Fibroblast of mammary gland (primary cell): Measurements from ENCODE around the gene BAIAP2.
"Not testable (repeated sequence)": the region's sequence is repeated elsewhere in the genome, so short reads cannot be mapped to it uniquely, and the experiment has no call there.

Experiments used
- DNase-seq: peaks from one replicate; pipeline ENCODE4 v3.0.0-alpha.2; 2010; ENCODE audit warnings: low read depth
- H3K4me3 ChIP-seq: 2 replicates; pipeline ENCODE4 v1.5.1; 2011; ENCODE audit warnings: low read depth, mild to moderate bottlenecking, low read length, moderate library complexity; ENCODE audit not compliant: control insufficient read depth
- TF ChIP-seq, protein P1 (sequence below): conservative IDR thresholded peaks from 2 replicates; pipeline ENCODE4 v1.5.1; 2011; ENCODE audit warnings: low read depth, low read length, inconsistent platforms; ENCODE audit not compliant: control insufficient read depth, insufficient read depth

The BAIAP2 gene

DNA sequence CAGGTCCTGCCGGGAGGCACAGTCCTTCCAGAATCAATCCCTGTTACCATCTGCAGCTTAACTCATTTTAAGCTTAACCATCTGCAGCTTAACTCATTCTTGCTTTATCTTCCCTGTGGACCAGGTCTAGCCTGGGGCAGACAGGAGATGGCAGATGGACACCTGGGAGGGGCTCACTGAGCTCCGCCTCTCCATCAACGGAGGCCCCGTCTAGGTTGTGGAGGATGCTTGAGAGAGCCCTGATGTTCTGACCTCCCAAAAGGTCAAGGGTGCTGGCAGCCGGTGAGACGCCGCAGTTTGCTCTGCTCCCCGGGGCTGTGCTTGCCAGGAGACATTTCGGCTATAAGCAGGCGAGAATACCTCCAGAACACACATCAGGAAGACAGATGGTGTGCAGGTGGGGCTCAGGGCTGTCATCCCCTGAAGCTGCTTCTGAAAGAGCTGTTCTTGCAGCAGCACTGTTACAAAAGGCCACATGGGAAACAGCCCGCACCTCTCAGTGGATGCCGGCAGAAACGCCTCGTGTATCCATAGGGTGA lies 41.3 kb downstream of the BAIAP2 start:
- no peak overlapping the region for H3K4me3 ChIP-seq
- TF ChIP-seq, protein P1, sequence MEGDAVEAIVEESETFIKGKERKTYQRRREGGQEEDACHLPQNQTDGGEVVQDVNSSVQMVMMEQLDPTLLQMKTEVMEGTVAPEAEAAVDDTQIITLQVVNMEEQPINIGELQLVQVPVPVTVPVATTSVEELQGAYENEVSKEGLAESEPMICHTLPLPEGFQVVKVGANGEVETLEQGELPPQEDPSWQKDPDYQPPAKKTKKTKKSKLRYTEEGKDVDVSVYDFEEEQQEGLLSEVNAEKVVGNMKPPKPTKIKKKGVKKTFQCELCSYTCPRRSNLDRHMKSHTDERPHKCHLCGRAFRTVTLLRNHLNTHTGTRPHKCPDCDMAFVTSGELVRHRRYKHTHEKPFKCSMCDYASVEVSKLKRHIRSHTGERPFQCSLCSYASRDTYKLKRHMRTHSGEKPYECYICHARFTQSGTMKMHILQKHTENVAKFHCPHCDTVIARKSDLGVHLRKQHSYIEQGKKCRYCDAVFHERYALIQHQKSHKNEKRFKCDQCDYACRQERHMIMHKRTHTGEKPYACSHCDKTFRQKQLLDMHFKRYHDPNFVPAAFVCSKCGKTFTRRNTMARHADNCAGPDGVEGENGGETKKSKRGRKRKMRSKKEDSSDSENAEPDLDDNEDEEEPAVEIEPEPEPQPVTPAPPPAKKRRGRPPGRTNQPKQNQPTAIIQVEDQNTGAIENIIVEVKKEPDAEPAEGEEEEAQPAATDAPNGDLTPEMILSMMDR, result no peak
- DNase-seq, result no peak

DNA sequence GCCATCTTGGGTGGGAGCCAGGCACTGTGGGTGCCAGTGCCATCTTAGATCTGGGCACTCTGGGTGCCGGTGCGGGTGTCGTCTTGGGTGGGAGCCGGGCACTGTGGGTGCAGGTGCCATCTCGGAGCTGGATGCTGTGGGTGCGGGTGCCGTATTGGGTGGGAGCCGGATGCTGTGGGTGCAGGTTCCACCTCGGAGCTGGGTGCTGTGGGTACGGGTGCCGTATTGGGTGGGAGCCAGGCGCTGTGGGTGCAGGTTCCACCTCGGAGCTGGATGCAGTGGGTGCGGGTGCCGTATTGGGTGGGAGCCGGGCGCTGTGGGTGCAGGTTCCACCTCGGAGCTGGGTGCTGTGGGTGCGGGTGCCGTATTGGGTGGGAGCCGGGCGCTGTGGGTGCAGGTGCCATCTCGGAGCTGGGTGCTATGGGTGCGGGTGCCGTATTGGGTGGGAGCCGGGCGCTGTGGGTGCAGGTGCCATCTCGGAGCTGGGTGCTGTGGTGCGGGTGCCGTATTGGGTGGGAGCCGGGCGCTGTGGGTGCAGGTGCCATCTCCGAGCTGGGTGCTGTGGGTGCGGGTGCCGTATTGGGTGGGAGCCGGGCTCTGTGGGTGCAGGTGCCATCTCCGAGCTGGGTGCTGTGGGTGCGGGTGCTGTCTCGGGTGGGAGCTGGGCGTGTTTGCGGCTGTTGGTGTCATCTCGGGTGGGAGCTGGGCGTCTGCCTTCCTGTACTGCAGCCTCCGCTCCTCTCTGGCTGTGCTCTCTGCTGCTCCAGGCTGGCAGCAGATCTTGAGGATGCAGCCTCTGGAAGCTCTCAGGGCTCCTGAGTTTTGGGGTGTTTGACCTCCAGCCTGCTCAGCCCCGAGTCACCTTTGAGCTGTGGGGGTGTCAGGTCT lies 43.3 kb downstream of the BAIAP2 start:
- not testable (repeated sequence) for DNase-seq, H3K4me3 ChIP-seq

- DNase-seq, result no peak
- TF ChIP-seq, protein P1, result no peak
- no peak overlapping the region for H3K4me3 ChIP-seq
Observed at GRCh38 chr17:81080019-81080418, 45.1 kb downstream of the BAIAP2 start.

- H3K4me3 ChIP-seq, result no peak overlapping the region
- no peak for DNase-seq
- TF ChIP-seq, protein P1, result no peak
Observed at GRCh38 chr17:81081222-81082176, 46.5 kb downstream of the BAIAP2 start.

DNA sequence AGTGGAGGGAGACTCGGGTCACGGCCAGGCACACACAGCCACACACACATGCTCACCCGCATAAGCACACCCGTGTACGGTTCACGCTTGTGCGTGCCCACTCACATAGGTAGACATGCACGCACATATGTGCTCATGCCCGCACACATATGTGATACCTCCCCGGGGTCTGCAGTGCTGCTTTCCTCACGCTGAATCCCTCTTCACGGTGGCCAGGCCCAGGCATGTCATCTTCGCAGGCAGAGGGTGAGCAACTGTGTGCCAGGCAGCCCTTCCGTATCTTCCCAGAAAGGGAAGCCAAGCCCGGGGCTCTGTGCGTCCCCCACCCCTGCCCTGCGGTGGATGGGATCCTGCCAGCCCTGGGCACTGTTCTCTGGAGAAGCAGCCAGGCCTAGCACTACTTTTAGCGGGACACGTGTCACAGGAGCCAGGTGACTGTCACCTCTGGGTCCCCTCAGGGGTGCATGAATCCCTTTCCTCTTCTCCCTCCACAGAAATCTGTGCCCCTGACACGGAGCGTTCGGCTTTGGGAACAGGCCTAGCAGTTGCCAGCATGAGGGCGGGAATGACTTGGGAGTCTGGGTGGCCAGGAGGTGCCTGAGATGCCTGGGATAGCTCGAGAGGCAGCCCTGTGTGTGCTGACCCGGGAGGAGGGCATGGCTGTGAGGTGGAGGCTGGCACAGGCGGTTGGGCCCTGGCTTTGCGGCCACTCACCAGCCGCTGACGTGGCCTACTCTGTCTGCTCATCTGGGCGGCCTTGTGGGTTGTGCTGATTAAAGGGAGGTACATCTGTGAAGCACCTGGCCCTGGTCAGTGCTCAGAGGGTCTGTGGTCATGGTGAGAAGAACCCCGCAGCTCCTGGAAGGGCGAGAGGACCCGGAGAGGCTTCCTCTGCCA lies 47.5 kb downstream of the BAIAP2 start:
- no peak for DNase-seq
- H3K4me3 ChIP-seq, result no peak overlapping the region
- TF ChIP-seq, protein P1, result no peak

DNA sequence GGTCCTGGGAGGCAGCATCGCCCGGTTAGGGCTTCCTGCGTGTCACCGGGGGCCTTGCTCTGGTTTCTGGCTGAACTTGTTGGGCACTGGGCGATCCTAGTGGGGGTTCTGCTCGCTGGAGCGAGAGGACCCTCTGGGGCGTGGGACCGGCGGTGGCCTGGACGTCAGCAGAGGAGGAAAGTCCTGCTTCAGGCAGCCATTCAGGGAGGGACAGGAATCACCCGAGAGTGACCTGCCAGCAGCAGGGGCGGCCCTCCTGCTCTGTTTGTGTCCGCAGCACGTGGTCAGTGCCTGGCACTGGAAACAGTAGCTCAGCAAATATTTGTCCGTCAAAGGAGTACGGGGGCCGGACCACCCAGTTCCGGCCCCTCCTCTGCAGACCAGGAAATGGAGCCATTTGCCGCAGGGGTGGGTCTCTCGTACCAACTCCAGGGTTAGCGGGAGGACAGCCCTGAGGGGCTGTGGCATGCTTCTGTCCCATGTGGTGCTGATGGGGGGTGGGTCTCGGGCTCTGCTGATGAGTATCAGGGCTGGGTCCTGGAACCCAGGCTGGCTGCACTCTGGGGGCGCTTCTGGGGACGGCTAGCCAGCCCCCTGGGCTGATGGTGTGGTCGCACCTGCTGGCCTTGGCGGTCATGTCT lies 48.3 kb downstream of the BAIAP2 start:
- no peak overlapping the region for H3K4me3 ChIP-seq
- TF ChIP-seq, protein P1, result no peak
- no peak for DNase-seq
